ENCODE measurements around the gene LRRC9. TPM values are rescaled to one million over a fixed set of nuclear protein-coding genes. Genes with fewer than 3 reads are reported as not detected.

LRRC9 gene
- 1 to 10 TPM; 1.1 to 2.0 TPM for total RNA-seq

DNA sequence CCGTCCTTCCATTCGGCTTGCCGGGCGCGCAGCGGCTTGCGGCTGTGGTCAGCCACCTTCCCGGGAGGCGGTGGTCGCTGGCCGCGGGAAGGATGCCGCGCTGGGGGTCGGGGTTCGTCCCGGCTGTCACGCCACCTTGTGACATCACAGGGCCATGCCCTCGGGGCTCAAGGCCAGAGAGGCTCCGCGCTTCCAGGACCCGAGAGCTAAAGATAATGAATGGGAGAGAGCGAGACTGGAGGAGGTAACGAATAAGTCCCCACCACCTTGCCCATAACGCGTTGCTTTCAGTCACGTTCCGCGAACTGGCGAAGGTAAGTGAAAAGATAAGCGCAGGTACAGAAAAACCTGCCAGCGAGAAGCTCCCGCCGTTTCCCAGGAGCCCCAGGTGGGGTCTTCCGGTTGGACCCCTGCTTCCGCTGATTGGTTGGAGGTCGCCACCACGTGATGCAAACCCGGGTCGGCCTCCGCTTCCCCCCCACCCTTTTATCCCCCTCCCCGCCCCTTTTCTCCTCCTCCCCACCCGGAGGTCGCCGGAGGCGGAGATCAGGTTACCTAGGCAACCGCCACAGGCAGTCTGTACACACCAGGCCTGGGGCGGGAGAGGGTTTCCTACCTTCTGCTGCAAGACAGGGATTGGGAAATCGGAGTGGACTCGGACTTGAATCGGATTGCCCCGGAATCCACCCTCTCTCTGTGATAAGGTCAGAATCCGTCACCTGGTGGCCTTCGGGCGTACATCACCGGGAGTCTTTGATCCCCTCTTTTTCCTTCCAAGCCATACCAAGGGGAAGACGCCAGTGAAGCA is at the start of gene LRRC9:
TSS of gene LRRC9 (plus strand) at position 575 of the 808 bp plus-strand sequence.
- Histone ChIP-seq H3K4me1 (replicated peaks) (no peaks in the 10 kb centered on the region), H3K36me3 (no peaks in the 10 kb centered on the region), H3K9me3 (no peaks in the 10 kb centered on the region), H3K4me3 (peak within 1 kb of the TSS; percentile 31 to 43), H3K27ac (peak within 1 kb of the TSS; percentile 60 to 77), H3K27me3 (replicated peaks; ENCODE audit: insufficient read depth) (no peaks in the 10 kb centered on the region)
- DNase-seq (ENCODE audit: low spot score): peak; percentile 35
- TF ChIP-seq POLR2A (IDR thresholded peaks at IDR 0.05) (no peak), POLR2AphosphoS5 (IDR thresholded peaks at IDR 0.05) (no peak)
- TF ChIP-seq, protein P1, sequence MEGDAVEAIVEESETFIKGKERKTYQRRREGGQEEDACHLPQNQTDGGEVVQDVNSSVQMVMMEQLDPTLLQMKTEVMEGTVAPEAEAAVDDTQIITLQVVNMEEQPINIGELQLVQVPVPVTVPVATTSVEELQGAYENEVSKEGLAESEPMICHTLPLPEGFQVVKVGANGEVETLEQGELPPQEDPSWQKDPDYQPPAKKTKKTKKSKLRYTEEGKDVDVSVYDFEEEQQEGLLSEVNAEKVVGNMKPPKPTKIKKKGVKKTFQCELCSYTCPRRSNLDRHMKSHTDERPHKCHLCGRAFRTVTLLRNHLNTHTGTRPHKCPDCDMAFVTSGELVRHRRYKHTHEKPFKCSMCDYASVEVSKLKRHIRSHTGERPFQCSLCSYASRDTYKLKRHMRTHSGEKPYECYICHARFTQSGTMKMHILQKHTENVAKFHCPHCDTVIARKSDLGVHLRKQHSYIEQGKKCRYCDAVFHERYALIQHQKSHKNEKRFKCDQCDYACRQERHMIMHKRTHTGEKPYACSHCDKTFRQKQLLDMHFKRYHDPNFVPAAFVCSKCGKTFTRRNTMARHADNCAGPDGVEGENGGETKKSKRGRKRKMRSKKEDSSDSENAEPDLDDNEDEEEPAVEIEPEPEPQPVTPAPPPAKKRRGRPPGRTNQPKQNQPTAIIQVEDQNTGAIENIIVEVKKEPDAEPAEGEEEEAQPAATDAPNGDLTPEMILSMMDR (IDR thresholded peaks at IDR 0.05): no peak
- intact Hi-C loops (cut with DNase I): no loop called here
- WGBS: 6% methylated on average over 57 of the region's 57 CpGs

DNA sequence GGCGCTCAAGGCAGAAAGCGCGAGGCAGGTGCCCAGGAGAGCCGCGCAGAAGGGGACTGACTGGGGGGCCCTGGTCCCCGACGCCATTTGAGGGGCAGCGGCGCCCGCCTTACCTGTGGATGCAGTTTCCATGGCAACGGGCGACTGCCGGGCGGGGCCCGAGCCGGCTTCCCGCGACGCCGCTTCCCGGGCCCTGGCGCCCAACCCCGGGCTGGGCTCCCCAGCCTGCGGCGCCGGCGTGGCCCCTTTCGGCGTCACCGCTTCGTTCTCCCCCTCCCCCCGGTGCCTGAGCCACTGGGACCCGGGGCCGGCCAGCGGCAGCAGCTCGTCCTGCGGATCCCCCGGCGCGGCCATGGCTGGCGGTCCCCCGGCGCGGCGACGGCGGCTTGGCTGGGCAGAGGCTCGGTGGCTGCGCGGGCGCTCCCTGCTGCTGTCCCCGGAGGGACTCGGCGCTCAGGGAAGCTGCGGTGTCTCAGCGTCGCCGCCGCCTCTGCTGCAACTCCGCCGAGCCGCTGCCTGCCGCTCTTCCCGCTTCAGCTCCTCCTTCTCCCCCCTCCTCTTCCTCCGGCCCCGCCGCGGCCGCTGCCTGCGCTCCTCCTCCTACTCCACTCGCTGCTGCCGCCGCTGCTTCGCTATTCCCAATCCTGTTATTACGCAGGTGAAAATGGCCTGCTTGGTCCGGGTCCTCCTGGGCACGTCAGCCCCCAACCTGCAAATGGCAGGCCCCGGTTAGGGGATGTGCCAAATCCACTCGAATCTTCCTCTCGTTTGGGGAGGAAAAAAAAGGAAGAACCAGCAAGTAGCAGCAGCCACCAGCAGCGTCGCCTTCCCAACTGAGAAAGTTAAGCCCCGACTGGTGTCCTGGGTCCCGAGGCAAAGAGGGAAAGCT is 49.4 kb upstream of the LRRC9 start, which contains the start of gene RTN1:
TSS of gene RTN1 (minus strand) at position 500 of the 889 bp plus-strand sequence. CDS start at position 354, 146 bp downstream.
- H3K4me3 ChIP-seq: peak within 1 kb of the TSS; percentile 53 to 66
- no peaks in the 10 kb centered on the region for H3K4me1 ChIP-seq (replicated peaks)
- H3K27me3 ChIP-seq (replicated peaks; ENCODE audit: insufficient read depth): no peaks in the 10 kb centered on the region
- peak within 1 kb of the TSS; percentile 55 to 71 for H3K27ac ChIP-seq
- no peak for TF ChIP-seq POLR2A (IDR thresholded peaks at IDR 0.05)
- peak; percentile 38 for TF ChIP-seq POLR2AphosphoS5 (IDR thresholded peaks at IDR 0.05)
- no peaks in the 10 kb centered on the region for H3K9me3 ChIP-seq
- H3K36me3 ChIP-seq: no peaks in the 10 kb centered on the region
- DNase-seq (ENCODE audit: low spot score): peak; percentile 56
- intact Hi-C loops (cut with DNase I): no loop called here
- WGBS: 1% methylated on average over 64 of the region's 84 CpGs

DNA sequence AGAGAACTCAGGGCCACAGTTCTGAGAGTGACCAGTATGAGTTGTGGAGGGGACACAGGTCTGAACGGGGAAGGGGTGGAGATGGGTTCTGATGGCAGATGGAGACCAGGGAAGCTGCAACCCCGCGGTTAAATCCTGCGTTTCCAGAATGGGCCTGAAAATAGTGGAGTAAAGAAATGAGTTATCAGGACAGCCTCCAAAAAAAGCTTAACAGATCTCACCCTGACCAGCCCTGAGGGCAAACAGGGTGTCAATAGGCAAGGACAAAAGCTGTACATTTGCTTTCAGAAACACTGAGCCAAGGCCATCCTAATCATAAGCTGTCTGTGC is 48.8 kb upstream of the LRRC9 start:
- Histone ChIP-seq H3K4me1 (replicated peaks) (no peaks in the 10 kb centered on the region), H3K27ac (peak overlapping the region; percentile 55 to 71), H3K4me3 (peak overlapping the region; percentile 53 to 66), H3K9me3 (no peaks in the 10 kb centered on the region), H3K27me3 (replicated peaks; ENCODE audit: insufficient read depth) (no peaks in the 10 kb centered on the region), H3K36me3 (no peaks in the 10 kb centered on the region)
- no peak for DNase-seq (ENCODE audit: low spot score)
- TF ChIP-seq, protein P1 (IDR thresholded peaks at IDR 0.05): no peak
- TF ChIP-seq POLR2A (IDR thresholded peaks at IDR 0.05) (no peak), POLR2AphosphoS5 (IDR thresholded peaks at IDR 0.05) (no peak)
- 6% methylated on average over 4 of the region's 4 CpGs for WGBS
- intact Hi-C loops (cut with DNase I): no loop called here

DNA sequence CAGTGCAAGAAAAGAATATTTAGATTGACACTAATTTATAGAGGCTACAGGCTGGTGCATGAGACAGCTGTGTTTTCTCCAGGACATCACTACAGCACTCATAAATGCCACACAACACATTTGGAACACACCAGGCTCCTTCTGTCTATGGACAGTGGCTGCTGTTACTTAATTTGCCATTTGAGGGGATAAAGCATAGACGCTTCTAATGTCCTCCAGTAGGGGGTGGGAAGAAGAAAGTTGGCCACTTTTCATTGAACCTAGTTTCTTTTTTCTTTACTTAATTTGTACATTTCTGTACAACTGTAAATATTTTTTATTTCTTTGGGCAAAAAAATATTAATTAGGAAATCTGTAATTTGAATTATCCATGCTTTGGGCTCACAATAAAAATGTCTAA is 37.0 kb upstream of the LRRC9 start:
- Histone ChIP-seq H3K4me1 (replicated peaks) (no peaks in the 10 kb centered on the region), H3K9me3 (no peaks in the 10 kb centered on the region), H3K4me3 (no peak overlapping the region), H3K27me3 (replicated peaks; ENCODE audit: insufficient read depth) (no peaks in the 10 kb centered on the region), H3K36me3 (no peaks in the 10 kb centered on the region), H3K27ac (no peak overlapping the region)
- TF ChIP-seq POLR2AphosphoS5 (IDR thresholded peaks at IDR 0.05) (no peak), POLR2A (IDR thresholded peaks at IDR 0.05) (no peak)
- TF ChIP-seq, protein P1 (IDR thresholded peaks at IDR 0.05): no peak
- no peak for DNase-seq (ENCODE audit: low spot score)
- intact Hi-C loops (cut with DNase I): no loop called here
- WGBS: 14% methylated on average over 1 of the region's 1 CpG

DNA sequence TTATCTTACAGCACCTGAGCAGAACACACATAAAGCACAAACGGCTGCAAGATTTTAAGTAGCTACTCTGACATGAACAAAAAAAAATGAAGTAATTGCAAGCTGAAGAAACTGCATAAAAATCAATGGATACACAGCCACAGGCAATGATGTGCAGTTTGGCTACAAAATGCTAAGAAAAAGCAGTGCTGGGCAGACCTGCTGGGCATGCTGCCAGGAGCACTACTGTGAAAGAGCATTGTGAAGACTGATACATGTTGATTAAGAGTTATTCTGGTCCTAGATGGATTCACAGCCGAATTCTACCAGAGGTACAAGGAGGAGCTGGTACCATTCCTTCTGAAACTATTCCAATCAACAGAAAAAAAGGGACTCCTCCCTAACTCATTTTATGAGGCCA is 29.3 kb upstream of the LRRC9 start:
- no peaks in the 10 kb centered on the region for H3K36me3 ChIP-seq
- TF ChIP-seq, protein P1 (IDR thresholded peaks at IDR 0.05): no peak
- TF ChIP-seq POLR2AphosphoS5 (IDR thresholded peaks at IDR 0.05) (no peak), POLR2A (IDR thresholded peaks at IDR 0.05) (no peak)
- H3K9me3 ChIP-seq: no peaks in the 10 kb centered on the region
- intact Hi-C loops (cut with DNase I): no loop called here
- no peaks in the 10 kb centered on the region for H3K4me1 ChIP-seq (replicated peaks)
- H3K4me3 ChIP-seq: no peak overlapping the region
- no peak overlapping the region for H3K27ac ChIP-seq
- no peaks in the 10 kb centered on the region for H3K27me3 ChIP-seq (replicated peaks; ENCODE audit: insufficient read depth)
- 39% methylated on average over 2 of the region's 2 CpGs for WGBS
- no peak for DNase-seq (ENCODE audit: low spot score)

All from prostate gland (tissue), 2 donors.